ENCODE measurements around the gene TSHZ1. TPM values are rescaled to one million over a fixed set of nuclear protein-coding genes. Genes with fewer than 3 reads are reported as not detected.
A peak's percentile ranks its signal among the peaks of the same experiment; 100 is the strongest.

The TSHZ1 gene
- total and polyA plus RNA-seq, 9 donors: 27.9 to 109 (median 65.6) TPM

DNA sequence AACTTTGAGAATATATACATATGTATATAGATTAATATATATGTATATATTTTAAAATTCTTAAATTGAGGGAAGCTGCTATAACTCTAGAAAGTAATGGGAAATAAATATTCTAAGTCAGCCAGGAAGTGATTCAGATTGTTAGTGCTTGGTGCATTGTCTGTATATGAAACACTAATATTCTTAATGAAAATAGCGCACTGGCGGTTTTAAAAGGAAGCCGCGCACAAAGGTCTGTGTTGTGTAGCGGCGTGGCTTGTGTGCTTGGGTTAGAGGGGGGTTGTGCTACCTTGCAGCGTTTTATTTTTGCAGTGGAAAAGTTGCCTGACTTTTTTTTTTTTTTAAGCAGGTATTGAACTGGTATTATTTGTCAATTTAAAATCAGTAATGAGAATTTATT is 11.3 kb downstream of the TSHZ1 start:
- no peaks in the 10 kb centered on the region for H3K9me3 ChIP-seq
- 44 to 80% (median 63%) methylated on average over 7 of the region's 7 CpGs for WGBS, 3 donors
- peak overlapping the region in 1 of 2 donors; percentile 66 for H3K27ac ChIP-seq
- no peak for DNase-seq
- intact Hi-C loops (cut with DNase I): no loop called here
- no peaks in the 10 kb centered on the region for H3K36me3 ChIP-seq
- H3K4me1 ChIP-seq (ENCODE audit: insufficient read depth): peaks cover 22% of the 10 kb centered on the region
- H3K4me3 ChIP-seq: no peak overlapping the region
- H3K27me3 ChIP-seq: no peaks in the 10 kb centered on the region
- TF ChIP-seq EP300 (IDR thresholded peaks at IDR 0.05) (no peak), POLR2A (IDR thresholded peaks at IDR 0.05) (no peak)
- TF ChIP-seq, protein P1, sequence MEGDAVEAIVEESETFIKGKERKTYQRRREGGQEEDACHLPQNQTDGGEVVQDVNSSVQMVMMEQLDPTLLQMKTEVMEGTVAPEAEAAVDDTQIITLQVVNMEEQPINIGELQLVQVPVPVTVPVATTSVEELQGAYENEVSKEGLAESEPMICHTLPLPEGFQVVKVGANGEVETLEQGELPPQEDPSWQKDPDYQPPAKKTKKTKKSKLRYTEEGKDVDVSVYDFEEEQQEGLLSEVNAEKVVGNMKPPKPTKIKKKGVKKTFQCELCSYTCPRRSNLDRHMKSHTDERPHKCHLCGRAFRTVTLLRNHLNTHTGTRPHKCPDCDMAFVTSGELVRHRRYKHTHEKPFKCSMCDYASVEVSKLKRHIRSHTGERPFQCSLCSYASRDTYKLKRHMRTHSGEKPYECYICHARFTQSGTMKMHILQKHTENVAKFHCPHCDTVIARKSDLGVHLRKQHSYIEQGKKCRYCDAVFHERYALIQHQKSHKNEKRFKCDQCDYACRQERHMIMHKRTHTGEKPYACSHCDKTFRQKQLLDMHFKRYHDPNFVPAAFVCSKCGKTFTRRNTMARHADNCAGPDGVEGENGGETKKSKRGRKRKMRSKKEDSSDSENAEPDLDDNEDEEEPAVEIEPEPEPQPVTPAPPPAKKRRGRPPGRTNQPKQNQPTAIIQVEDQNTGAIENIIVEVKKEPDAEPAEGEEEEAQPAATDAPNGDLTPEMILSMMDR (IDR thresholded peaks at IDR 0.05): no peak

DNA sequence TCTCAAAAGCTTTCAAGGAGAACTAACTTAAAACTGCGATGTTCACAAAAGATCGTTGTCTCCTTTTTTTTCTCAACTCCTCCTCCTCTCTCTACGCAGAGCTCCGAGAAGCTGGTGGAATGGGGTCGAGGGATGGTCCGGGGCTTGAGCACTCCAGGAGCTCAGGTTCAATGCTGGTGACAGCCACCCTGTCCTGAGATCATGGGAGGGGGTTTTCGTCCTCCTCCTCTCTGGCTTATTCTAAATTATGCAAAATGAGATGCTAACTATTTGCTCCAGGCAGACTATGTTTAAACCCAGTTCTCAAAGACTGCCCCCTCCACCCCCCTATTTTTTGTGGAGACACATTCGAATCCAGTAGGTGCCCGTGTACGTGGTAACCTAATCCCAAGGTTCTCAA is 11.8 kb downstream of the TSHZ1 start:
- no peaks in the 10 kb centered on the region for H3K27me3 ChIP-seq
- H3K27ac ChIP-seq: peak overlapping the region in 1 of 2 donors; percentile 66
- no peaks in the 10 kb centered on the region for H3K9me3 ChIP-seq
- 33 to 67% (median 34%) methylated on average over 10 of the region's 10 CpGs for WGBS, 3 donors
- H3K36me3 ChIP-seq: no peaks in the 10 kb centered on the region
- no peak overlapping the region for H3K4me3 ChIP-seq
- peaks cover 22% of the 10 kb centered on the region for H3K4me1 ChIP-seq (ENCODE audit: insufficient read depth)
- no peak for DNase-seq
- intact Hi-C loops (cut with DNase I): no loop called here
- TF ChIP-seq, protein P1 (IDR thresholded peaks at IDR 0.05): no peak
- no peak for TF ChIP-seq POLR2A (IDR thresholded peaks at IDR 0.05)
- no peak for TF ChIP-seq EP300 (IDR thresholded peaks at IDR 0.05)

DNA sequence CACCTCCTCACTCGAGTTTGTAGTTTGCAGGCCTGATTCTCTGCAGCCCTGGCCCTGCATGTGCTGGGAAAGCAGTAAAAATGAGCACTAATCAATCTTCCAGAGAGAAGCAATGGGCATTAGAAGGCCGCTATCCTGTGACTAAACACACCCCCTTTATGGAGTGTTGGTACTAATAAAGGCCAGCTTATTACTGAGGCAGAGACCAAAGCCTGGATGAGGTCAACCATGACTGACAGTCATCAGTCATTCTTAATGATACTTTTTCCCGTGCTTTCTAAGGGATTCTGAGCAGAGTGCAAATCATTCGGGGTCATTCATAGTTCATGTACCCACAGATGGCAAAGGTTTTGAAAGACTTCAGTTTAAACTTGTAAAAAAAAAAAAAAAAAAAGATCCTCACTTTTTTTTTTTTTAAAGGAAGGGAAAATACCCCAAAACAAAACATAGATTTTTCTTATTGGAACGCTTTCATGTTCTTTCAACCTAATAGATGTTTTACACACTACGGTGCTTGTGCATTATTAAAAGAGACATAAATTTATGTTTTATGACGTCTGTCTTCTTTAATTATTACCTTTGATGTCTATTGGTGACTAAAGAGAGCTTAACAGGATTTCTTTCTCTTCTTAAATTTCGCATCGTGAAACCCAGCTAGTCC is 13.2 kb downstream of the TSHZ1 start:
- no peak for DNase-seq
- H3K4me1 ChIP-seq (ENCODE audit: insufficient read depth): peaks cover 26% of the 10 kb centered on the region
- H3K36me3 ChIP-seq: no peaks in the 10 kb centered on the region
- H3K9me3 ChIP-seq: no peaks in the 10 kb centered on the region
- intact Hi-C loops (cut with DNase I): no loop called here
- WGBS, 3 donors: 17 to 29% (median 21%) methylated on average over 9 of the region's 9 CpGs
- TF ChIP-seq POLR2A (IDR thresholded peaks at IDR 0.05) (no peak), EP300 (IDR thresholded peaks at IDR 0.05) (no peak)
- TF ChIP-seq, protein P1 (IDR thresholded peaks at IDR 0.05): no peak
- H3K27ac ChIP-seq: peak overlapping the region in 1 of 2 donors; percentile 17
- H3K27me3 ChIP-seq: no peaks in the 10 kb centered on the region
- no peak overlapping the region for H3K4me3 ChIP-seq

DNA sequence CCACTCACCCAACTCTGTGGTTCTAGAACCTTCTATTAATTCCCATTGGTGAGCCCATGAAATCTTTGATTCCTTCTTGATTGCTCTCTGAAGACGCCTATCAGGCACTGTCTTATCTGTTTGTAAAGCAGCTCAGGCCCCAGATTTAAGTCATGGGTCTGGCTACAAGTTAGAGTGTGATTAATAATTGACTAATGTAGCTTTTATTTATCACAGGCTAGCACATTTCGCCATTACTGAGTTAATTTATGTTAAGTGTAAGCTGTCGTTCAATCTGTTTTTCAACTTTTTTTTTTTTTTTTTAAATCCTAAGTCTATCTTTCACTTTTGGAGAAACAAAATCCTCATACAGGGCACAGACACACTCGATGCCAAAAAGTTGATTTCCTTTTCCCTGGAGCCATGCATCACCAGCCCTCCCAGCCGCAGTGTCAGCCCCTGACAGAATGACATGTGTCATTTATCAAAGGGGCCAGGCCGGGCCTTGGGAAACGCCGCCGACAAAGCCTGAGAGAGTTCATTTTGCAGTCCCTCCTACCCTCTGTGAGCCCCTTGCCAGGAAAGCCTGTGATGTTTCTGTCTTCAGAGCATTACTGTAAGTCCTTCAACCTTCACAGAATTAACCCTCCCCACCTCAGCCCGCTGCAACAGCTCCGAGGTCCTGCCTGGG is 15.8 kb downstream of the TSHZ1 start:
- Histone ChIP-seq H3K27ac (peak overlapping the region in 1 of 2 donors; percentile 46), H3K4me3 (peak overlapping the region; percentile 10), H3K27me3 (no peaks in the 10 kb centered on the region), H3K9me3 (no peaks in the 10 kb centered on the region), H3K4me1 (ENCODE audit: insufficient read depth) (peaks cover 36% of the 10 kb centered on the region), H3K36me3 (no peaks in the 10 kb centered on the region)
- TF ChIP-seq, protein P1 (IDR thresholded peaks at IDR 0.05): no peak
- no peak for TF ChIP-seq EP300 (IDR thresholded peaks at IDR 0.05)
- no peak for TF ChIP-seq POLR2A (IDR thresholded peaks at IDR 0.05)
- intact Hi-C loops (cut with DNase I): no loop called here
- DNase-seq: no peak
- 7 to 11% (median 11%) methylated on average over 11 of the region's 11 CpGs for WGBS, 3 donors
